Measurements from ENCODE around the gene VPS13A. TPM values are rescaled to one million over a fixed set of nuclear protein-coding genes. Genes with fewer than 3 reads are reported as not detected.

The VPS13A gene
- total and polyA plus RNA-seq, 10 donors: 7.5 to 90.9 (median 56.5) TPM

DNA sequence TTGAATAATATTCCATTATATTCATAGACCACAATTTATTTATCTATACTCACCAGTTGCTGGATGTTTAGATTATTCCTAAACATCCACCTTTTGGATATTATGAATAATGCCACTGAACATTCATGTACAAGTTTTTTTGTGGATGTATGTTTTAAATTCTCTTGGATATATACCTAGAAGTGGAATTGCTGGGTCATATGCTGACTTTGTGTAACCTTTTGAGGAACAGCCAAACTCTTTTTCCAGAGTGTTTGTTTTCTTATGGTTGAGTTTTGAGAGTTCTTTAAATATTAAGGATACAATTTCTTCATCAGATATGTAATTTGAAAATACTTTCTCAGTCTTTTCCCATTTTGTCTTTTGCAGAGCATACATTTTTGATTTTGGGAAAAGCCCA, 2.7 kb downstream of the VPS13A start:
- H3K4me3 ChIP-seq: no peak overlapping the region
- no peaks in the 10 kb centered on the region for H3K9me3 ChIP-seq
- TF ChIP-seq, protein P1, sequence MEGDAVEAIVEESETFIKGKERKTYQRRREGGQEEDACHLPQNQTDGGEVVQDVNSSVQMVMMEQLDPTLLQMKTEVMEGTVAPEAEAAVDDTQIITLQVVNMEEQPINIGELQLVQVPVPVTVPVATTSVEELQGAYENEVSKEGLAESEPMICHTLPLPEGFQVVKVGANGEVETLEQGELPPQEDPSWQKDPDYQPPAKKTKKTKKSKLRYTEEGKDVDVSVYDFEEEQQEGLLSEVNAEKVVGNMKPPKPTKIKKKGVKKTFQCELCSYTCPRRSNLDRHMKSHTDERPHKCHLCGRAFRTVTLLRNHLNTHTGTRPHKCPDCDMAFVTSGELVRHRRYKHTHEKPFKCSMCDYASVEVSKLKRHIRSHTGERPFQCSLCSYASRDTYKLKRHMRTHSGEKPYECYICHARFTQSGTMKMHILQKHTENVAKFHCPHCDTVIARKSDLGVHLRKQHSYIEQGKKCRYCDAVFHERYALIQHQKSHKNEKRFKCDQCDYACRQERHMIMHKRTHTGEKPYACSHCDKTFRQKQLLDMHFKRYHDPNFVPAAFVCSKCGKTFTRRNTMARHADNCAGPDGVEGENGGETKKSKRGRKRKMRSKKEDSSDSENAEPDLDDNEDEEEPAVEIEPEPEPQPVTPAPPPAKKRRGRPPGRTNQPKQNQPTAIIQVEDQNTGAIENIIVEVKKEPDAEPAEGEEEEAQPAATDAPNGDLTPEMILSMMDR (IDR thresholded peaks at IDR 0.05 in 8 of 11, conservative IDR thresholded peaks at IDR 0.05 in 3 of 11): no peak
- TF ChIP-seq POLR2AphosphoS5 (IDR thresholded peaks at IDR 0.05): no peak
- no peak for TF ChIP-seq POLR2A (IDR thresholded peaks at IDR 0.05)
- H3K27ac ChIP-seq: no peak overlapping the region
- DNase-seq: no peak
- peaks cover 8 to 42% (median 17%) of the 10 kb centered on the region in 6 donors for H3K4me1 ChIP-seq
- intact Hi-C loops (cut with DNase I; ENCODE audit: low total_unique reads): no loop called here
- H3K36me3 ChIP-seq: no peaks in the 10 kb centered on the region
- H3K27me3 ChIP-seq (replicated peaks in 1 of 7): no peaks in the 10 kb centered on the region

DNA sequence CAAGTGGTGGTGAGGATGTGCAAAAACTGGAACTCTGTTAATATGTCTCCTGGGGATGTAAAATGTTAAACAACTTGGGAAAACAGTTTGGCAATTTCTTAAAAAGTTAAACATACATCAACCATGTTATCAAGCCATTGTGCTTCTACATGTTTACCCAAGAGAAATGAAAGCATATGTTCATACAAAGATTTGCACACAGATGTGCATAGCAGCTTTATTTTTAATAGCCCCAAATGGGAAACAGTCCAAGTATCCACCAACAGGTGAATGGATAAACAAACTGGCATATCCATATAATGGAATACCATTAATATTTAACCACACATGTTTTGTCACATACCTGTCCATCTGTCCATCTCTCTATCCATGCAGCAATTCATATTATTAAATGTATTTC, 6.2 kb downstream of the VPS13A start:
- intact Hi-C loops (cut with DNase I; ENCODE audit: low total_unique reads): no loop called here
- TF ChIP-seq, protein P1 (IDR thresholded peaks at IDR 0.05 in 8 of 11, conservative IDR thresholded peaks at IDR 0.05 in 3 of 11): no peak
- no peak for TF ChIP-seq POLR2AphosphoS5 (IDR thresholded peaks at IDR 0.05)
- TF ChIP-seq POLR2A (IDR thresholded peaks at IDR 0.05): no peak
- DNase-seq: no peak

DNA sequence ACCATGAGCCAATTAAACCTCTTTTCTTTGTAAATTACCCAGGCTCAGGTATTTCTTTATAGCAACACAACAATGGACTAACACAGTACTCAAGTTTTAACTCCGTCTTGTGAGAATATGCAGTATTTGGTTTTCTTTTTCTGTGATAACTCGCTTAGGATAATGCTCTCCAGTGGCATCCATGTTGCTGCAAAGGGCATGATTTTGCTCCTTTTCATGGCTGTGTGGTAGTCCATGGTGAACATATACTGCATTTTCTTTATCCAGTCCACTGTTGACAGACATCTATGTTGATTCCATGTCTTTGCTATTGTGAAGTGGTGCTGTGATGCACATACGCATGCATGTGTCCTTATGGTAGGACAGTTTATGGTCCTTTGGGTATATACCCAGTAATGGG, 10.9 kb downstream of the VPS13A start:
- no peak for DNase-seq
- no peak overlapping the region for H3K4me3 ChIP-seq
- TF ChIP-seq, protein P1 (IDR thresholded peaks at IDR 0.05 in 8 of 11, conservative IDR thresholded peaks at IDR 0.05 in 3 of 11): no peak
- H3K27me3 ChIP-seq (replicated peaks in 1 of 7): no peaks in the 10 kb centered on the region
- intact Hi-C loops (cut with DNase I; ENCODE audit: low total_unique reads): no loop called here
- peaks cover 0 to 4% (median 0%) of the 10 kb centered on the region in 6 donors for H3K4me1 ChIP-seq
- no peaks in the 10 kb centered on the region for H3K36me3 ChIP-seq
- no peak overlapping the region for H3K27ac ChIP-seq
- H3K9me3 ChIP-seq: peaks cover 0 to 6% (median 0%) of the 10 kb centered on the region in 8 donors
- whole genome bisulfite sequencing, 5 donors: 81 to 100% (median 97%) methylated on average over 3 of the region's 3 CpGs

More for the DNA sequence above, 6.2 kb downstream of the VPS13A start:
- Histone ChIP-seq H3K27me3 (replicated peaks in 1 of 7) (no peaks in the 10 kb centered on the region), H3K27ac (no peak overlapping the region), H3K4me1 (peaks cover 7 to 22% (median 11%) of the 10 kb centered on the region in 6 donors), H3K36me3 (no peaks in the 10 kb centered on the region), H3K4me3 (no peak overlapping the region), H3K9me3 (peaks cover 0 to 6% (median 0%) of the 10 kb centered on the region in 8 donors)

DNA sequence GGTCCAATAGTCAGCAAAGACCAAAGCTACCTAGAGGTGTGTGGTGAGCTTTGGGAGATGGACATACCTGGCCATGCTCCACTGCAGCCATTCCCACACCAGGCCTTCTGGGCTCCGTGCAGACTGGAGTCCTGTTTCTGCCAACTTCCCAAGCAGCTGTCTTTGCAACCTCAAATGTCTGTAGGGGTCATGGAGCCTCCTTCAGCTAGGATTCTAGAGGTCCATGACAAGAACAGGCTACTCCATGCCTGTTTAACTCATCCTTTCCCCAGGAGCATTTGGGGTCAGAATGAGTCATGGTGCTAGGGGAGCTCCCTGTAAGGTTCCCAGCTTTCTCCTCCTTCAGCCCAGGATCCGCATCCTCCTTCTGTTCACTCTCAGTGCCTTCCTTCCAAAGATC, 17.1 kb downstream of the VPS13A start:
- 92 to 100% (median 93%) methylated on average over 2 of the region's 2 CpGs for WGBS, 5 donors

More for the DNA sequence above, 17.1 kb downstream of the VPS13A start:
- DNase-seq: no peak
- Histone ChIP-seq H3K36me3 (no peaks in the 10 kb centered on the region), H3K4me1 (peaks cover 0 to 4% (median 0%) of the 10 kb centered on the region in 6 donors), H3K4me3 (no peak overlapping the region), H3K27me3 (replicated peaks in 1 of 7) (no peaks in the 10 kb centered on the region), H3K27ac (no peak overlapping the region), H3K9me3 (no peaks in the 10 kb centered on the region)
- TF ChIP-seq, protein P1 (IDR thresholded peaks at IDR 0.05 in 8 of 11, conservative IDR thresholded peaks at IDR 0.05 in 3 of 11): no peak
- TF ChIP-seq POLR2AphosphoS5 (IDR thresholded peaks at IDR 0.05) (no peak), POLR2A (IDR thresholded peaks at IDR 0.05) (no peak)
- intact Hi-C loops (cut with DNase I; ENCODE audit: low total_unique reads): no loop called here
